ENCODE data around the gene SIM1.

GRCh38 chr6:100353276-100354015 is 111.3 kb downstream of the SIM1 start:
- TF ChIP-seq POLR2A (IDR thresholded peaks at IDR 0.05; ENCODE audit: control extremely low read depth in 1 of 2, low read depth in 2 of 2, low read length in 2 of 2) (no peak), CTCF (IDR thresholded peaks at IDR 0.05; ENCODE audit: control extremely low read depth in 1 of 3, insufficient read depth in 1 of 3, low read depth in 1 of 3, low read length in 3 of 3) (no peak), TEAD4 (IDR thresholded peaks at IDR 0.05; ENCODE audit: low read depth, low read length) (no peak), TCF12 (IDR thresholded peaks at IDR 0.05; ENCODE audit: low read depth, low read length) (no peak), EZH2 (IDR thresholded peaks at IDR 0.05; ENCODE audit: low read depth, low read length, severe bottlenecking) (no peak), POLR2AphosphoS5 (IDR thresholded peaks at IDR 0.05; ENCODE audit: low read depth, low read length) (no peak), TAF1 (IDR thresholded peaks at IDR 0.05; ENCODE audit: low read depth, low read length) (no peak), EP300 (IDR thresholded peaks at IDR 0.05; ENCODE audit: borderline replicate concordance in 1 of 2, low read depth in 2 of 2, low read length in 2 of 2) (no peak), BACH1 (IDR thresholded peaks at IDR 0.05; ENCODE audit: low read length) (no peak), MAX (IDR thresholded peaks at IDR 0.05) (no peak)
